HG03066 (cell line): ENCODE data around the gene KLHDC4.

Experiments
- ATAC-seq: cut with Tn5 transposase; IDR thresholded peaks from one replicate; pipeline ENCODE4 v1.9.1; 2021; ENCODE audit warnings: low read depth; ENCODE audit not compliant: unreplicated experiment

The KLHDC4 gene

GRCh38 chr16:87669672-87670071 lies 96.1 kb downstream of the KLHDC4 start:
- no peak for ATAC-seq

GRCh38 chr16:87667946-87668345 lies 97.8 kb downstream of the KLHDC4 start:
- ATAC-seq = no peak

GRCh38 chr16:87667443-87667842 lies 98.3 kb downstream of the KLHDC4 start:
- no peak for ATAC-seq

GRCh38 chr16:87666919-87667318 lies 98.9 kb downstream of the KLHDC4 start:
- no peak for ATAC-seq

GRCh38 chr16:87665193-87665592 lies 100.6 kb downstream of the KLHDC4 start:
- no peak for ATAC-seq

GRCh38 chr16:87664792-87665191 lies 101.0 kb downstream of the KLHDC4 start:
- no peak for ATAC-seq

GRCh38 chr16:87662254-87663204 lies 103.3 kb downstream of the KLHDC4 start:
- ATAC-seq = no peak

- ATAC-seq = no peak
Measured at GRCh38 chr16:87661561-87661960, 104.2 kb downstream of the KLHDC4 start.

GRCh38 chr16:87658564-87659225 lies 107.1 kb downstream of the KLHDC4 start:
- no peak for ATAC-seq
